Caco-2 (cell line): ENCODE results near the gene RAP2C. TPM values are rescaled to one million over a fixed set of nuclear protein-coding genes. Genes with fewer than 3 reads are reported as not detected.

Experiments
- BruUV-seq: library from RNA; stranded (reverse); fragments of 400-500 nt; replicated peaks from 2 replicates; lab custom pipeline; 2021; lab: Mats Ljungman, UMichigan
- CTCF ChIA-PET: fragments of 300-600 bp; sonication (Branson Sonifier 250); formaldehyde crosslinking; loops from one replicate; lab custom pipeline; 2022; ENCODE audit warnings: antibody characterized with exemption; lab: Charles Lee
- POLR2A ChIA-PET: fragments of 300-600 bp; sonication (Branson Sonifier 250); formaldehyde crosslinking; loops from one replicate; lab custom pipeline; 2022; ENCODE audit warnings: antibody characterized with exemption; lab: Charles Lee
- DNase-seq, 2 experiments: peaks; one replicate each; pipeline versions ENCODE4 v3.0.0 to v3.0.0-alpha.2; 2020 to 2022
- H3K27me3 ChIP-seq: replicated peaks from 2 replicates; pipeline ENCODE4 v1.6.0; 2011; ENCODE audit warnings: low read length; ENCODE audit not compliant: control insufficient read depth, insufficient read depth
- H3K36me3 ChIP-seq: 2 replicates; pipeline ENCODE4 v1.5.1; 2011; ENCODE audit warnings: low read length; ENCODE audit not compliant: control insufficient read depth, insufficient read depth
- H3K4me1 ChIP-seq: fragments of 250-450 bp; sonication (Bioruptor Pico); 2 replicates; pipeline ENCODE4 v1.5.1; 2020; ENCODE audit warnings: mild to moderate bottlenecking
- H3K4me3 ChIP-seq: 2 replicates; pipeline ENCODE4 v1.5.1; 2011; ENCODE audit warnings: low read depth, mild to moderate bottlenecking, control low read depth, low read length
- H3K9me3 ChIP-seq: fragments of 250-450 bp; sonication (Bioruptor Pico); 2 replicates; pipeline ENCODE4 v1.5.1; 2020; ENCODE audit warnings: mild to moderate bottlenecking, moderate library complexity
- H3K27ac Mint-ChIP-seq: one replicate; pipeline ENCODE4 v1.8.0; 2022; ENCODE audit warnings: mixed read lengths; ENCODE audit not compliant: unreplicated experiment
- H3K27me3 Mint-ChIP-seq: one replicate; pipeline ENCODE4 v1.8.0; 2022; ENCODE audit warnings: mixed read lengths; ENCODE audit not compliant: insufficient read depth, unreplicated experiment
- H3K36me3 Mint-ChIP-seq: one replicate; pipeline ENCODE4 v1.8.0; 2022; ENCODE audit warnings: mild to moderate bottlenecking, mixed read lengths; ENCODE audit not compliant: insufficient read depth, unreplicated experiment
- H3K4me1 Mint-ChIP-seq: one replicate; pipeline ENCODE4 v1.8.0; 2022; ENCODE audit warnings: low read depth, mixed read lengths; ENCODE audit not compliant: unreplicated experiment
- H3K4me3 Mint-ChIP-seq: one replicate; pipeline ENCODE4 v1.8.0; 2022; ENCODE audit warnings: mild to moderate bottlenecking, moderate library complexity, mixed read lengths; ENCODE audit not compliant: unreplicated experiment
- H3K9me3 Mint-ChIP-seq: one replicate; pipeline ENCODE4 v1.8.0; 2022; ENCODE audit warnings: mixed read lengths; ENCODE audit not compliant: unreplicated experiment
- intact Hi-C: fragments of 100-400 bp; cut with micrococcal nuclease; formaldehyde crosslinking; loops from one replicate; pipeline ENCODE4 v1.10.0; 2022; ENCODE audit not compliant: unreplicated experiment
- total RNA-seq: library from RNA; stranded (reverse); gene quantifications from 2 replicates; pipeline ENCODE4 v1.2.3, GENCODE V29; 2022
- TF ChIP-seq, protein P1 (sequence below), 2 experiments: fragments of 200-600 bp in 1 of 2; IDR thresholded peaks; 1 replicate in 1 of 2; 2 replicates in 1 of 2; pipeline versions ENCODE4 v1.5.1 to v1.8.0; 2011 to 2022; ENCODE audit warnings: antibody characterized with exemption in 1 of 2, control low read depth in 1 of 2, inconsistent platforms in 1 of 2, low read depth in 1 of 2, low read length in 1 of 2, mild to moderate bottlenecking in 1 of 2, moderate library complexity in 1 of 2; ENCODE audit not compliant: insufficient read depth in 1 of 2, severe bottlenecking in 1 of 2, unreplicated experiment in 1 of 2

RAP2C gene
- total RNA-seq, 1 experiment from 2014 or later = 24.9 TPM

DNA sequence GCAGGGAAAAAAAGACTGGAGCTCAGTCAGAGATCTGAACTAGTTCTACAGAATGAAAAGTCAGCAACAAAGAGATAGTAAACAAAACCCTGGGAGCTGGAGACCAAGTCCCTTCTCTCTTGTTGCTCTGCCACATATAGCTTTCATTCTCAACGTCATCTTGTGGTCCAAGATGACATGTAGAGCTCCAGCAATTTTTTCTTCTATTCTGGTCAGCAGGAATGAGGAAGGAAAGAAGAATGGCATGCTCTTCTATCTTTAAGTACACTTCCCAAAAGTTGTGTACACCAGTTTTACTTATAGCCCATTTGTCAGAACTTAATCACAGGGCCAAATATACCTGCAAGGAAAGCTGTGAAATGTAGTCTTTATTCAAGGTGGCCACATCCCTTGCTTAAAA is 45.6 kb downstream of the RAP2C start:
- H3K36me3 Mint-ChIP-seq = no peaks in the 10 kb centered on the region
- POLR2A ChIA-PET = no interaction called here
- CTCF ChIA-PET = no interaction called here

DNA sequence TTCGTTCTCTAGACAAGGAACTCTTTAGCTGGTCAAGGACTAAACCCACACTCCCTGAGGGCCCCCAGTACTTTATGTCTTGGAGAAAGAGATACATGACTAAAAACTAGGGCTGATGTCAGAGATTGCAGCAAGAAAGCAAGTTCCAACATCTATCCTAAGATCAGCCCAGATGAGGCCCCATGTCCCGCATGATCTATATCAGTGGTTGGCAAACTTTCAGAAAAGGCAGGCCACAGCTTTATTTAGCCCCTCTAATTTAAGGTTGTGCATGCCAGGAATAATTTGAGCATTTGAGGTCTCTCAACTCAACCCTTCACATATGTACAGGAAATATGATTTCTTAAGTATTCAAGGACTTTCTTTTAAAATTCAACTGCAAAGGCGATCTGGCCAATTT is 47.4 kb downstream of the RAP2C start:
- H3K36me3 Mint-ChIP-seq = no peaks in the 10 kb centered on the region
- CTCF ChIA-PET = interaction anchor here (0.6 to 1.3 kb wide), 2 partner anchors 79 to 506 kb away, joined by 3 read pairs; no protein-coding TSS in a partner anchor
- Histone ChIP-seq H3K4me1 (no peaks in the 10 kb centered on the region), H3K9me3 (no peaks in the 10 kb centered on the region), H3K36me3 (no peaks in the 10 kb centered on the region), H3K27me3 (no peaks in the 10 kb centered on the region), H3K4me3 (no peak overlapping the region)
- TF ChIP-seq, protein P1, sequence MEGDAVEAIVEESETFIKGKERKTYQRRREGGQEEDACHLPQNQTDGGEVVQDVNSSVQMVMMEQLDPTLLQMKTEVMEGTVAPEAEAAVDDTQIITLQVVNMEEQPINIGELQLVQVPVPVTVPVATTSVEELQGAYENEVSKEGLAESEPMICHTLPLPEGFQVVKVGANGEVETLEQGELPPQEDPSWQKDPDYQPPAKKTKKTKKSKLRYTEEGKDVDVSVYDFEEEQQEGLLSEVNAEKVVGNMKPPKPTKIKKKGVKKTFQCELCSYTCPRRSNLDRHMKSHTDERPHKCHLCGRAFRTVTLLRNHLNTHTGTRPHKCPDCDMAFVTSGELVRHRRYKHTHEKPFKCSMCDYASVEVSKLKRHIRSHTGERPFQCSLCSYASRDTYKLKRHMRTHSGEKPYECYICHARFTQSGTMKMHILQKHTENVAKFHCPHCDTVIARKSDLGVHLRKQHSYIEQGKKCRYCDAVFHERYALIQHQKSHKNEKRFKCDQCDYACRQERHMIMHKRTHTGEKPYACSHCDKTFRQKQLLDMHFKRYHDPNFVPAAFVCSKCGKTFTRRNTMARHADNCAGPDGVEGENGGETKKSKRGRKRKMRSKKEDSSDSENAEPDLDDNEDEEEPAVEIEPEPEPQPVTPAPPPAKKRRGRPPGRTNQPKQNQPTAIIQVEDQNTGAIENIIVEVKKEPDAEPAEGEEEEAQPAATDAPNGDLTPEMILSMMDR (IDR thresholded peaks at IDR 0.05; ENCODE audit: insufficient read depth in 1 of 2, low read depth in 1 of 2, low read length in 1 of 2, severe bottlenecking in 1 of 2, unreplicated experiment in 1 of 2) = no peak
- H3K4me3 Mint-ChIP-seq = no peak overlapping the region
- H3K27me3 Mint-ChIP-seq = no peaks in the 10 kb centered on the region
- no peaks in the 10 kb centered on the region for H3K9me3 Mint-ChIP-seq
- no peaks in the 10 kb centered on the region for H3K4me1 Mint-ChIP-seq
- no peak overlapping the region for H3K27ac Mint-ChIP-seq
- intact Hi-C loops = no loop called here
- POLR2A ChIA-PET = no interaction called here
- no TSS peak for BruUV-seq
- no peak for DNase-seq

More for the DNA sequence above, 45.6 kb downstream of the RAP2C start:
- DNase-seq = no peak
- Mint-ChIP-seq H3K4me3 (no peak overlapping the region), H3K27ac (no peak overlapping the region), H3K4me1 (no peaks in the 10 kb centered on the region), H3K9me3 (no peaks in the 10 kb centered on the region), H3K27me3 (no peaks in the 10 kb centered on the region)
- H3K27me3 ChIP-seq = no peaks in the 10 kb centered on the region
- no peaks in the 10 kb centered on the region for H3K36me3 ChIP-seq
- TF ChIP-seq, protein P1 (IDR thresholded peaks at IDR 0.05; ENCODE audit: insufficient read depth in 1 of 2, low read depth in 1 of 2, low read length in 1 of 2, severe bottlenecking in 1 of 2, unreplicated experiment in 1 of 2) = no peak
- no peaks in the 10 kb centered on the region for H3K9me3 ChIP-seq
- no peaks in the 10 kb centered on the region for H3K4me1 ChIP-seq
- no peak overlapping the region for H3K4me3 ChIP-seq
- intact Hi-C loops = no loop called here
- no TSS peak for BruUV-seq

DNA sequence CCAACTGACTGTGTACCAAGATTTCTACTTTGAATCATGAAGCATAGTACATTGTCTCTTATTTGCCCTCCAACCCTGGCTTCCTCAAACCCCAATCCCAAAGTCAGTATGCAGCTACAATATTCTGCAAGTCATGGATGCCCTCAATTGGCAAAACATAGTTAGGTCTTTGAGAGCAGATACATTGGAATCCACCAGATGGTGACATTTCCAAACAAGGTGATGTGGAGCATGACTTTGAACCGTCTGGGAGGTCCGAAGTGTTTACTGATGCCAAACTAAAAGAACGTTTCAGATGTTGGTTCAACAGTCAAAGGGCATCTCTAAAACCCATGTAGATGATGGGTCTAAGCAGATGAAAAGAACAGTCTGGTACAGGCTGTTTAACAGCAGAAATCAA is 47.8 kb downstream of the RAP2C start:
- BruUV-seq = no TSS peak
- no peak overlapping the region for H3K4me3 ChIP-seq
- H3K4me1 Mint-ChIP-seq = no peaks in the 10 kb centered on the region
- no peak overlapping the region for H3K27ac Mint-ChIP-seq
- ChIA-PET CTCF (interaction anchor here (0.6 to 1.3 kb wide), 2 partner anchors 79 to 506 kb away, joined by 3 read pairs; no protein-coding TSS in a partner anchor), POLR2A (no interaction called here)
- no peaks in the 10 kb centered on the region for H3K27me3 Mint-ChIP-seq
- no peaks in the 10 kb centered on the region for H3K27me3 ChIP-seq
- no peak overlapping the region for H3K4me3 Mint-ChIP-seq
- H3K36me3 Mint-ChIP-seq = no peaks in the 10 kb centered on the region
- no peaks in the 10 kb centered on the region for H3K9me3 ChIP-seq
- no peaks in the 10 kb centered on the region for H3K36me3 ChIP-seq
- H3K4me1 ChIP-seq = no peaks in the 10 kb centered on the region
- DNase-seq = no peak
- no peaks in the 10 kb centered on the region for H3K9me3 Mint-ChIP-seq
- TF ChIP-seq, protein P1 (IDR thresholded peaks at IDR 0.05; ENCODE audit: insufficient read depth in 1 of 2, low read depth in 1 of 2, low read length in 1 of 2, severe bottlenecking in 1 of 2, unreplicated experiment in 1 of 2) = no peak
- intact Hi-C loops = no loop called here
